Skeletal muscle satellite cell (primary cell): ENCODE results near the gene IPPK.
"Not testable (repeated sequence)": the region's sequence is repeated elsewhere in the genome, so short reads cannot be mapped to it uniquely, and the experiment has no call there.

Experiments
- H3K27me3 ChIP-seq: 2 replicates; pipeline ENCODE4 v1.7.0; 2013; ENCODE audit warnings: low read length; ENCODE audit not compliant: control insufficient read depth, insufficient read depth
- H3K36me3 ChIP-seq: 2 replicates; pipeline ENCODE4 v1.7.0; 2013; ENCODE audit warnings: mild to moderate bottlenecking, control low read depth, low read length; ENCODE audit not compliant: insufficient read depth
- H3K4me1 ChIP-seq: 2 replicates; pipeline ENCODE4 v1.7.0; 2013; ENCODE audit warnings: low read length; ENCODE audit not compliant: control insufficient read depth, insufficient read depth
- H3K4me2 ChIP-seq: 2 replicates; pipeline ENCODE4 v1.7.0; 2013; ENCODE audit warnings: mild to moderate bottlenecking, low read length
- H3K4me3 ChIP-seq: 2 replicates; pipeline ENCODE4 v1.7.0; 2013; ENCODE audit warnings: low read length
- H3K9ac ChIP-seq: 2 replicates; pipeline ENCODE4 v1.7.0; 2013; ENCODE audit warnings: mild to moderate bottlenecking, low read depth, low read length, moderate library complexity
- H3K9me3 ChIP-seq: replicated peaks from 2 replicates; pipeline ENCODE4 v1.7.0; 2013; ENCODE audit warnings: mild to moderate bottlenecking, control low read depth, low read length

The IPPK gene

DNA sequence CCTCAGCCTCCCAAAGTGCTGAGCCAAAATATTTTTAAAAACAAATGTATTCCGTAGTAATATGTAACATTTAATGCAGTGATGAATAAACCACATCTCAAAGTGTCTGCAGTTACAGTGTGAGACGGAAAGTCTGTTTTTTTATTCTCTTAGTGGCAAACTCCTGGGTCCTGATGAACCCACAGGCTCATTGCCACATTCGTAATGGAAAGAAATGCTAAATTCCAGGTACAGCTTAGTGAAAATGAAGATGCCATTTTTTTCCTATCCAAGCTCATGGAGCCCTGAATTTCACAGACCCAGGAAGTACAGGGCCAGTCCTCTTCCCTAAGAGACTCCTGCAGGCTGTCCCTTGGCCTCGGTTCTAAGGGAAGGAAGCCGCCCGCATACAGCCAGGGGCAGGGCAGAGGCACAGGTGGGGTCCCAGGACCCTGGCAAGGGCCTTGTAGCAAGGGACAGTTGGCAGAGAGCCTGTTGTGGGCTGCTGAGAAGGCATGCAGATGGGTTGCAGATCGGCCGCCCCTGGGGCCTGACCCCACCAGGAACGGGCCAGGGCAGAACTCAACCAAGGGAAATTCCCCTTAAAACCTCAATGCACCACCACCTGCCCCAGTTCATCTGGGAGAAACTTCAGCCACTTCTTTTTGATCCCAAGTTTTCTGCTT, 36.2 kb downstream of the IPPK start:
- Histone ChIP-seq H3K9ac (no peak overlapping the region), H3K4me1 (no peaks in the 10 kb centered on the region), H3K9me3 (no peaks in the 10 kb centered on the region), H3K4me3 (no peak overlapping the region), H3K27me3 (no peaks in the 10 kb centered on the region), H3K36me3 (peaks cover 55% of the 10 kb centered on the region), H3K4me2 (no peak overlapping the region)

- no peaks in the 10 kb centered on the region for H3K4me1 ChIP-seq
- no peaks in the 10 kb centered on the region for H3K27me3 ChIP-seq
- H3K36me3 ChIP-seq: peaks cover 61% of the 10 kb centered on the region
- H3K4me3 ChIP-seq: no peak overlapping the region
- no peak overlapping the region for H3K9ac ChIP-seq
- no peaks in the 10 kb centered on the region for H3K9me3 ChIP-seq
- no peak overlapping the region for H3K4me2 ChIP-seq
These were observed 37.3 kb downstream of the IPPK start for GRCh38 chr9:92632641-92633040.

DNA sequence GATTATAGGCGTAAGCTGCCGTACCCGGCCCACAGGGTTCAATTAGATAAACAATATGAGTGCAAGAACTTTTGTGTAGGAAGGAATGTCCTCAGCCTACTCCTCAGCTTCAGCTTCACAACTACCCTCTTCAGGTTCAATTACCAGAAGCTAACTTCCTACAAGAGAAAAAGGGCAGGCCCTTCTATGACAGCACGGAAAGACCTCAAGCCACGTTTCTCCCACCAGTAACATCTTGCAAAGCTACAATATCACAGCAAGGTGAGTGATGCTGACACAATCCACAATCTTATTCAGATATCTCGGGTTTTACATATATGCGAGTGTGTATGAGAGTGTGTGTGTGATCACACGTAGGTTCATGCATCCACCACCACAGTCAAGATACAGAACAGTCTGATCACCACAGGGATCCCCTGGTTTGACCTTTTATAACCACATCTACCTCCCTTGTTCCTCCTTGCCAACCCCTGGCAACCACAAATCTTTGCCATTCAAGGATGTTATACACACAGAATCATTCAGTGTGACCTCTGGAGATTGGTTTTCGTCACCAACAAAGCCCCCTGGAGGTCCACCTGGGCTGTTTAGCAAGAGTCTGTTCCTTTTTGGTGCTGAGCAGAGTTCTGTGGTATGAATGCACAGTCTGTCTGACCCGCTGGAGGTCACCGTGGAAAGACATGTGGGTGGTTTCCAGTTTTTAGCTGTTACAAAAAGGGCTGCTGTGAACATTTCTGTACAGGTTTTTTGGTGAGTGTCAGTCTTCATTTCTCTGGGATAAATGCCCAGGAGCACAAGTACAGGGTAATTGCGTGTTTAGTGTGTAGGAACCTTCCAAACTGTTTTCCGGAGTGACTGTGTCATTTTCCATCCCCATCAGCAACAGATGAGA, 38.2 kb downstream of the IPPK start:
- Histone ChIP-seq H3K4me3 (no peak overlapping the region), H3K9me3 (no peaks in the 10 kb centered on the region), H3K27me3 (no peaks in the 10 kb centered on the region), H3K36me3 (peaks cover 51% of the 10 kb centered on the region), H3K4me2 (no peak overlapping the region), H3K9ac (no peak overlapping the region), H3K4me1 (no peaks in the 10 kb centered on the region)

- Histone ChIP-seq H3K4me2 (no peak overlapping the region), H3K4me1 (no peaks in the 10 kb centered on the region), H3K4me3 (no peak overlapping the region), H3K9ac (no peak overlapping the region), H3K36me3 (peaks cover 33% of the 10 kb centered on the region), H3K27me3 (no peaks in the 10 kb centered on the region), H3K9me3 (no peaks in the 10 kb centered on the region)
These were observed 42.3 kb downstream of the IPPK start for GRCh38 chr9:92627651-92628050.

- H3K27me3 ChIP-seq: no peaks in the 10 kb centered on the region
- no peak overlapping the region for H3K4me2 ChIP-seq
- no peak overlapping the region for H3K4me3 ChIP-seq
- no peaks in the 10 kb centered on the region for H3K9me3 ChIP-seq
- H3K9ac ChIP-seq: no peak overlapping the region
- no peaks in the 10 kb centered on the region for H3K4me1 ChIP-seq
- H3K36me3 ChIP-seq: peaks cover 28% of the 10 kb centered on the region
These were observed 43.4 kb downstream of the IPPK start for GRCh38 chr9:92626484-92626883.

DNA sequence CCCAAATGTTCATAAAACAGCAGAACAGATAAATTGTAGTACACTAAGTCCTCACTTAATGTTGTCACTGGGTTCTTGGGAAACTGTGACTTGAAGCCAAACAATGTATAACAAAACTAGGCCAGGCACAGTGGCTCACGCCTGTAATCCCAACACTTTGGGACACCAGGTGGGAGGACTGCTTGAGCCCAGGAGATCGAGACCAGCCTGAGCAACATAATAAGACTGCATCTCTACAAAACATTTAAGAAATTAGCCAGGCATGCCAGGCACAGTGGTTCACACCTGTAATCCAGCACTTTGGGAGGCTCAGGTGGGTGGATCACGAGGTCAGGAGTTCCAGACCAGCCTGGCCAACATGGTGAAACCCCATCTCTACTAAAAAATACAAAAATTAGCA, 46.0 kb downstream of the IPPK start:
- peaks cover 35% of the 10 kb centered on the region for H3K36me3 ChIP-seq
- not testable (repeated sequence) for H3K9me3 ChIP-seq, H3K4me1 ChIP-seq, H3K4me2 ChIP-seq, H3K4me3 ChIP-seq, H3K9ac ChIP-seq, H3K27me3 ChIP-seq

- no peaks in the 10 kb centered on the region for H3K27me3 ChIP-seq
- no peak overlapping the region for H3K4me3 ChIP-seq
- peaks cover 48% of the 10 kb centered on the region for H3K36me3 ChIP-seq
- no peak overlapping the region for H3K9ac ChIP-seq
- H3K4me2 ChIP-seq: no peak overlapping the region
- peaks cover 8% of the 10 kb centered on the region for H3K4me1 ChIP-seq
- H3K9me3 ChIP-seq: no peaks in the 10 kb centered on the region
These were observed 49.1 kb downstream of the IPPK start for GRCh38 chr9:92620845-92621244.

GRCh38 chr9:92619601-92620300, 50.2 kb downstream of the IPPK start:
- Histone ChIP-seq H3K9ac (no peak overlapping the region), H3K36me3 (peaks cover 54% of the 10 kb centered on the region), H3K27me3 (no peaks in the 10 kb centered on the region), H3K9me3 (no peaks in the 10 kb centered on the region), H3K4me3 (no peak overlapping the region), H3K4me1 (peaks cover 12% of the 10 kb centered on the region), H3K4me2 (no peak overlapping the region)

- no peak overlapping the region for H3K4me2 ChIP-seq
- H3K9ac ChIP-seq: no peak overlapping the region
- H3K4me1 ChIP-seq: peaks cover 12% of the 10 kb centered on the region
- H3K27me3 ChIP-seq: no peaks in the 10 kb centered on the region
- no peaks in the 10 kb centered on the region for H3K9me3 ChIP-seq
- H3K36me3 ChIP-seq: peaks cover 53% of the 10 kb centered on the region
- no peak overlapping the region for H3K4me3 ChIP-seq
These were observed 51.2 kb downstream of the IPPK start for GRCh38 chr9:92618633-92619225.

DNA sequence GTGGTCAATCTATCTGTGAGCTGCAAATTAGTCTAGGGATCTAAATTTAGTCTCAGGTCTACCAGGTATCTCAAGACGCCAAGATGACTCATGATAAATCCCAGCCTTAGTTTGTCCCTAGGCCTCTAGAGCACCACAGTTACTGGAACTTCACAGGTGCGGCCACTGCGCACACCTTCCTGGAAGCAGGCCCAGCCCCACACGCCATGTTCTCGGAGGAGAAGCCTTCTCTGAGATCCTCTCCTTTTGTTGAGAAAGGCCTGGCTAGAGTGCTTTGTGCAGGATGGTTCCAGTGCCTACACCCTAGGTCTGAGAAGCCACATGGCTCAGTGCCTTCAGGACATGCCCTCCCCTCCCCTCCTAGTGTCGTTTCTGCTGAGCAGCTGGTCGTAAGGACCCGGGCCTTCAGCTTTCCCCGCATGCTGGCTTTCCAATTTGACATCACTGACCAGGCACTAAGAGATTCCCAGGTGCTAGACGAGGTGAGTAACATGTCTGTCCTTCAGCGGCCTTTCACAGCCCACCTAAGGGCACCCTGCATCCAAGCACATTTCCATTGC, 51.9 kb downstream of the IPPK start:
- Histone ChIP-seq H3K4me1 (peaks cover 12% of the 10 kb centered on the region), H3K9ac (no peak overlapping the region), H3K9me3 (no peaks in the 10 kb centered on the region), H3K4me3 (no peak overlapping the region), H3K36me3 (peaks cover 51% of the 10 kb centered on the region), H3K27me3 (no peaks in the 10 kb centered on the region), H3K4me2 (no peak overlapping the region)

DNA sequence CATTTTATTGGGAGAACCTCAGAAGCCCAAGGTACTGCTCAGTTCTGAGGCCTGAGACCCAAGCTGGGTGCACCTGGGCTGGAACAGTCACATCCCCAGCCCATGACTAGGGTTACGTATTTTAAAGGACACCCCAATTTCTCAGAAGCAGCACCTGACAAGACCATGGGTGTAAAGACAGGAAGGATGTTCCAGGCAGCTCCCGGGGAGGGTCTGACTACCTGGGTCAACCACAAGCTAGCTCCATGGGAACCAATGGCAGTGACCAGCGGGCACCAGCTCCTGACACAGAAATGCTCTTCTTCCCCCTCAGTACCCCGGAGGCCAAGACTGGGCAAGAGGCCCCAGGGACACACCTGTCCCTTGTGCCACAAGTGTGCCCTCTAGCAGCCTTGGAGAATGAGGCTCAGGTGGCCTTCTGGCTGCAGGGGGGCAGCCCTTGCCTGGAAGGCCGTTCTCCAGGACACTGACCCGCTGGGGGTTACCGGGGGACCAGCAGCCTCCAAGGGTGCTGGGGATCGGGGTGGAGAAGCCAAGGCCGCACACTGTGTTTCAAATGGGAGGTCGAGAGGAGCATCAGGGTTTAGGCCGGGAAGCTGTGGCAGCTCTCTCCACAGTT, 52.6 kb downstream of the IPPK start:
- H3K4me1 ChIP-seq: peaks cover 12% of the 10 kb centered on the region
- H3K4me2 ChIP-seq: no peak overlapping the region
- H3K9ac ChIP-seq: no peak overlapping the region
- no peaks in the 10 kb centered on the region for H3K9me3 ChIP-seq
- no peaks in the 10 kb centered on the region for H3K27me3 ChIP-seq
- no peak overlapping the region for H3K4me3 ChIP-seq
- H3K36me3 ChIP-seq: peaks cover 55% of the 10 kb centered on the region
